ENCODE data around the gene PARP16.
"Not testable (repeated sequence)": the region's sequence is repeated elsewhere in the genome, so short reads cannot be mapped to it uniquely, and the experiment has no call there.

Gene PARP16

GRCh38 chr15:65246939-65247338 is 39.7 kb downstream of the PARP16 start:
- no peak overlapping the region for H3K4me3 ChIP-seq (ENCODE audit: low read depth, low read length)
- TF ChIP-seq CTCF (IDR thresholded peaks at IDR 0.05; ENCODE audit: low read depth, low read length), result no peak

- no peak overlapping the region for H3K4me3 ChIP-seq (ENCODE audit: low read depth, low read length)
- no peak for TF ChIP-seq CTCF (IDR thresholded peaks at IDR 0.05; ENCODE audit: low read depth, low read length)
Measured at GRCh38 chr15:65246026-65246714, 40.5 kb downstream of the PARP16 start.

GRCh38 chr15:65245096-65245856 is 41.4 kb downstream of the PARP16 start:
- H3K4me3 ChIP-seq (ENCODE audit: low read depth, low read length), result no peak overlapping the region
- TF ChIP-seq CTCF (IDR thresholded peaks at IDR 0.05; ENCODE audit: low read depth, low read length), result no peak

GRCh38 chr15:65244638-65245037 is 42.0 kb downstream of the PARP16 start:
- H3K4me3 ChIP-seq (ENCODE audit: low read depth, low read length), result no peak overlapping the region
- no peak for TF ChIP-seq CTCF (IDR thresholded peaks at IDR 0.05; ENCODE audit: low read depth, low read length)

- H3K4me3 ChIP-seq (ENCODE audit: low read depth, low read length), result not testable (repeated sequence)
Measured at GRCh38 chr15:65236443-65236842, 50.2 kb downstream of the PARP16 start.

- H3K4me3 ChIP-seq (ENCODE audit: low read depth, low read length), result no peak overlapping the region
- TF ChIP-seq CTCF (IDR thresholded peaks at IDR 0.05; ENCODE audit: low read depth, low read length), result no peak
Measured at GRCh38 chr15:65233696-65234095, 53.0 kb downstream of the PARP16 start.

GRCh38 chr15:65232520-65232919 is 54.2 kb downstream of the PARP16 start:
- TF ChIP-seq CTCF (IDR thresholded peaks at IDR 0.05; ENCODE audit: low read depth, low read length), result no peak
- H3K4me3 ChIP-seq (ENCODE audit: low read depth, low read length), result no peak overlapping the region
